ENCODE data around the gene PSMB9.

Gene PSMB9

GRCh38 chr6:32816746-32817204 is 37.2 kb upstream of the PSMB9 start, which contains the start of gene HLA-DOB:
Gene HLA-DOB (minus strand): TSS chr6:32817002. CDS start chr6:32816951, 51 bp downstream.
- DNase-seq (ENCODE audit: low read depth) = peak; percentile 64
- no peak within 1 kb of the TSS for H3K4me3 ChIP-seq (ENCODE audit: low read depth, low read length)
- TF ChIP-seq CTCF (conservative IDR thresholded peaks at IDR 0.05; ENCODE audit: low read depth, low read length) = no peak

GRCh38 chr6:32818867-32819266 is 35.1 kb upstream of the PSMB9 start:
- no peak for TF ChIP-seq CTCF (conservative IDR thresholded peaks at IDR 0.05; ENCODE audit: low read depth, low read length)
- DNase-seq (ENCODE audit: low read depth) = no peak
- H3K4me3 ChIP-seq (ENCODE audit: low read depth, low read length) = no peak overlapping the region

- no peak for TF ChIP-seq CTCF (conservative IDR thresholded peaks at IDR 0.05; ENCODE audit: low read depth, low read length)
- H3K4me3 ChIP-seq (ENCODE audit: low read depth, low read length) = no peak overlapping the region
- peak; percentile 69 for DNase-seq (ENCODE audit: low read depth)
Observed at GRCh38 chr6:32819729-32820128, 34.3 kb upstream of the PSMB9 start.

GRCh38 chr6:32825966-32826365 is 28.0 kb upstream of the PSMB9 start:
- DNase-seq (ENCODE audit: low read depth) = peak; percentile 58
- no peak overlapping the region for H3K4me3 ChIP-seq (ENCODE audit: low read depth, low read length)
- peak; percentile 55 for TF ChIP-seq CTCF (conservative IDR thresholded peaks at IDR 0.05; ENCODE audit: low read depth, low read length)

- H3K4me3 ChIP-seq (ENCODE audit: low read depth, low read length) = no peak overlapping the region
- DNase-seq (ENCODE audit: low read depth) = no peak
- no peak for TF ChIP-seq CTCF (conservative IDR thresholded peaks at IDR 0.05; ENCODE audit: low read depth, low read length)
Observed at GRCh38 chr6:32827025-32827424, 27.0 kb upstream of the PSMB9 start.

GRCh38 chr6:32829495-32829894 is 24.5 kb upstream of the PSMB9 start:
- H3K4me3 ChIP-seq (ENCODE audit: low read depth, low read length) = no peak overlapping the region
- DNase-seq (ENCODE audit: low read depth) = no peak
- no peak for TF ChIP-seq CTCF (conservative IDR thresholded peaks at IDR 0.05; ENCODE audit: low read depth, low read length)

GRCh38 chr6:32830017-32830416 is 24.0 kb upstream of the PSMB9 start:
- DNase-seq (ENCODE audit: low read depth) = no peak
- no peak overlapping the region for H3K4me3 ChIP-seq (ENCODE audit: low read depth, low read length)
- no peak for TF ChIP-seq CTCF (conservative IDR thresholded peaks at IDR 0.05; ENCODE audit: low read depth, low read length)

All from choroid plexus epithelial cell (primary cell).